Fibroblast of villous mesenchyme (primary cell): ENCODE results near the gene OCA2. TPM values are rescaled to one million over a fixed set of nuclear protein-coding genes. Genes with fewer than 3 reads are reported as not detected.

Source experiments
- DNase-seq: peaks from one replicate; pipeline ENCODE4 v3.0.0-alpha.2; 2010; ENCODE audit warnings: low read depth
- H3K4me3 ChIP-seq: 2 replicates; pipeline ENCODE4 v1.5.1; 2011; ENCODE audit warnings: low read depth, mild to moderate bottlenecking, low read length
- CTCF ChIP-seq: IDR thresholded peaks from 2 replicates; pipeline ENCODE4 v1.5.1; 2012; ENCODE audit warnings: low read depth, mild to moderate bottlenecking, low read length; ENCODE audit not compliant: insufficient read depth
- total RNA-seq: library from RNA; depleted of rRNA; stranded (reverse); fragments of >200 nt; gene quantifications from 2 replicates; pipeline ENCODE4 v1.2.3, GENCODE V29; 2012

The OCA2 gene
- total RNA-seq, 1 donor, result not detected

DNA sequence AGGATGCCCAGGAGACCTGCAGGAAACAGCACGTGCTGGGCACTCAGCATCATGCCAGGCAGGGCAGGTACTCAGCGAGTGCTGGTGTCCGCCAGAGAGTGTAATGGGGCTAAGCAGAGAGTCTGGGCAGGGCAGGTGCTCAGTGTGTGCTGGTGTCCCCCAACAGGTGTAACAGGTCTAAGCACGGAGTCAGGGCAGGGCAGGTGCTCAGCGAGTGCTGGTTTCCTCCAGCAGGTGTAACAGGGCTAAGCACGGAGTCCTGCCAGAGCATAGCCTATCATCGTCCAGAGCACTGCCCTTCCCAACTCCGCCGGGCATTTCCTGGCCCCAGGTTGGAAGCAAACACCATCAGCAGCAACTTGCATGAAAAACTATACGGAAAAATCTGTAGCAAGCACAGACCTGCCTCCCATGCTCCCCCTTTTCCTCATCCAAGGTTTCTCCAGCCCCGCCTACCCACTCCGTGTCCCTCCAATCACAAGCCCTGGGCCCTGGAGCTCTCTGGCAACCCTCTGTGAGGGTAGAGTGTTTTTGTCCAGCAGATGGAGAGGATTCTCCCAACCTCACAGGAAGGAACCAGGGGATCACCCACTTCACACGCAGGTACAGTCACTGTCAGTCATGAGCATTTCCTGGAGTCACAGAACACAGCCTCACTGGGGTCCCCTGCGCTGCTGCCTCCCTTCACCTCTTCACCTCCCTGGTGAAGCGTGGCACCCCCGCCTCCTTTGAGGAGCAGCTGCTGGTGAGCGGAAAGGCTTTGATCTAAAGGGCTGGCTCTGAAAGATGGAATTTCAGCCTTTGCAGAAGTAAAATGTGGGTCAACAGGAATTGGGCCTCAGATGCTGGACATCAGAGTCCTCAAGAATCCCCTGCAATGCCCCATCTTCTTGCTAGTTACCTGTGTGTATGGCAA is 302.5 kb downstream of the OCA2 start:
- no peak overlapping the region for H3K4me3 ChIP-seq
- no peak for DNase-seq
- no peak for TF ChIP-seq CTCF

GRCh38 chr15:27792756-27793264 is 306.3 kb downstream of the OCA2 start:
- no peak overlapping the region for H3K4me3 ChIP-seq
- no peak for DNase-seq
- no peak for TF ChIP-seq CTCF

DNA sequence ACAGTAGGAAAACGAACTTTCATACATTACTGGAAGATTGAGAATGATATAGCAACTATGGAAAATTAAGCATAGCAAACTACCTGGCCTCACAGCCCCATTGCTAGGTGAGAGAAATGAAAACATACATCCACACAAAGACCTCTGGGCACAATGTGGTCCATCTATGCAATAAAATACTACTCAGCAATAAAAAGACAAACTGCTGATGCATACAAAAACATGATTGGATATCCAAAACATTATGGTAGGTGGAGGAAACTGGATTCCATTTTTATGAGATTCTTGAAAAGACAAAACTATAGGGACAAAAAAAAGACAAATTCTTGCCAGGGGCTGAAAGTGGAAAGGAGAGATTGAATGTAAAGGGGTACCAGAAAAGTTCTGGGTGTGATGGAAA is 308.8 kb downstream of the OCA2 start:
- no peak for TF ChIP-seq CTCF
- DNase-seq, result no peak
- no peak overlapping the region for H3K4me3 ChIP-seq

GRCh38 chr15:27787931-27788330 is 311.2 kb downstream of the OCA2 start:
- no peak for TF ChIP-seq CTCF
- no peak overlapping the region for H3K4me3 ChIP-seq
- no peak for DNase-seq

DNA sequence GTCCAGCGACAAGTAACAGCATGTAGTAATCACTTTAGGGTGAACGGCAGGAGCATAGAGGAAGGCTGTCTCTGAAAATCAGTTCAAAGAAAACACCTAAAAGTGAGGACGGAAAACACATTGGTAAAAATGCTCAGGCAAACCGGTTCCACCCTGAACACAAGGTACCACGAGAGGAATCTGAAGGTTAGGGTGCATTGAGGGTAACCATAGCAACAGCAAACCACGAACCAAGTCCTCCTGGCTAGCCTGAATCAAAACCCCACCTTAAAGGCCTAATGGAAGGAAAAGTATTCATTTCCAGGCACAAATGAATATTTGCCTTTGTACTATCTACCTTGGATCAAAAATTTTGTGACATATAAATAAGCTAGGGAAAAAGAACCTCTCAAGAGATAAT is 315.0 kb downstream of the OCA2 start:
- DNase-seq, result no peak
- H3K4me3 ChIP-seq, result no peak overlapping the region
- TF ChIP-seq CTCF, result no peak

- DNase-seq, result no peak
- no peak overlapping the region for H3K4me3 ChIP-seq
- no peak for TF ChIP-seq CTCF
Measured at GRCh38 chr15:27783678-27784077, 315.4 kb downstream of the OCA2 start.
